ENCODE measurements around the gene IER3.
A peak's percentile ranks its signal among the peaks of the same experiment; 100 is the strongest.

IER3 gene

GRCh38 chr6:30720738-30721197 is 23.6 kb downstream of the IER3 start (continued):
- no peak for TF ChIP-seq ZNF510 (tag by site-specific recombination; IDR thresholded peaks at IDR 0.05; ENCODE audit: insufficient replicate concordance)
- no peak for TF ChIP-seq WT1 (tag by site-specific recombination; IDR thresholded peaks at IDR 0.05)
- TF ChIP-seq YY1 (tag by site-specific recombination; IDR thresholded peaks at IDR 0.05) = no peak
- no peak for TF ChIP-seq ZNF112 (tag by site-specific recombination; IDR thresholded peaks at IDR 0.05)
- no peak for TF ChIP-seq ZBTB26 (tag by site-specific recombination; optimal IDR thresholded peaks at IDR 0.05)
- no peak for TF ChIP-seq TRIM28 (IDR thresholded peaks at IDR 0.05; ENCODE audit: borderline replicate concordance, low read length)
- no peak for TF ChIP-seq BCL6B (tag by site-specific recombination; IDR thresholded peaks at IDR 0.05)
- TF ChIP-seq HIC1 (tag by site-specific recombination; IDR thresholded peaks at IDR 0.05) = peak; percentile 27; the same call in 1 of the 2 replicates
- no peak for TF ChIP-seq ZNF157 (tag by site-specific recombination; IDR thresholded peaks at IDR 0.05)
- TF ChIP-seq ZNF133 (tag by site-specific recombination; IDR thresholded peaks at IDR 0.05) = no peak
- no peak; the same call in 1 of the 2 replicates for TF ChIP-seq ZNF692 (tag by site-specific recombination; IDR thresholded peaks at IDR 0.05)
- no peak for TF ChIP-seq ZNF776 (tag by site-specific recombination; IDR thresholded peaks at IDR 0.05; ENCODE audit: borderline replicate concordance)
- no peak for TF ChIP-seq ZNF175 (tag by site-specific recombination; IDR thresholded peaks at IDR 0.05)
- TF ChIP-seq ZNF169 (tag by site-specific recombination; IDR thresholded peaks at IDR 0.05) = no peak
- TF ChIP-seq ZNF560 (tag by site-specific recombination; IDR thresholded peaks at IDR 0.05; ENCODE audit: borderline replicate concordance) = no peak
- no peak for TF ChIP-seq ZNF10 (tag by site-specific recombination; IDR thresholded peaks at IDR 0.05)
- no peak for TF ChIP-seq ZNF707 (tag by site-specific recombination; IDR thresholded peaks at IDR 0.05)
- TF ChIP-seq ZNF518A (tag by site-specific recombination; conservative IDR thresholded peaks at IDR 0.05; ENCODE audit: low read depth) = no peak
- no peak for TF ChIP-seq ZNF24 (tag by site-specific recombination; IDR thresholded peaks at IDR 0.05)
- peak; percentile 65 for TF ChIP-seq KLF1 (tag by site-specific recombination; IDR thresholded peaks at IDR 0.05)
- no peak for TF ChIP-seq ZNF830 (tag by site-specific recombination; IDR thresholded peaks at IDR 0.05; ENCODE audit: low read depth)
- TF ChIP-seq ZNF600 (tag by site-specific recombination; IDR thresholded peaks at IDR 0.05) = no peak
- TF ChIP-seq ZNF654 (tag by site-specific recombination; IDR thresholded peaks at IDR 0.05; ENCODE audit: low read depth) = no peak
- TF ChIP-seq ZNF280D (tag by site-specific recombination; IDR thresholded peaks at IDR 0.05) = no peak
- TF ChIP-seq KLF17 (tag by site-specific recombination; IDR thresholded peaks at IDR 0.05) = peak; percentile 24; the same call in 1 of the 2 replicates
